ENCODE results near the gene SLC25A11.

SLC25A11 gene

DNA sequence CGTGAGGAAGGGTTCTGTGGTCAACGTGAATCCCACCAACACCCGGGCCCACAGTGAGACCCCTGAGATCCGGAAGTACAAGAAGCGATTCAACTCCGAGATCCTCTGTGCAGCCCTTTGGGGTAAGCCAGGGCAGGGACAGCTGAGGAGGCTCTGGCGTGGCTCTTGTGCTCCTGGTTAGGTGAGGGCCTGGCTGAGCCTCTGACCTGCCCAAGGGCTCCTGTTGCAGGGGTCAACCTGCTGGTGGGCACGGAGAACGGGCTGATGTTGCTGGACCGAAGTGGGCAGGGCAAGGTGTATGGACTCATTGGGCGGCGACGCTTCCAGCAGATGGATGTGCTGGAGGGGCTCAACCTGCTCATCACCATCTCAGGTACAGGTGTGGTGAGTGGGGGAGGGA is 44.7 kb downstream of the SLC25A11 start:
- DNase-seq (ENCODE audit: low spot score) = no peak

DNA sequence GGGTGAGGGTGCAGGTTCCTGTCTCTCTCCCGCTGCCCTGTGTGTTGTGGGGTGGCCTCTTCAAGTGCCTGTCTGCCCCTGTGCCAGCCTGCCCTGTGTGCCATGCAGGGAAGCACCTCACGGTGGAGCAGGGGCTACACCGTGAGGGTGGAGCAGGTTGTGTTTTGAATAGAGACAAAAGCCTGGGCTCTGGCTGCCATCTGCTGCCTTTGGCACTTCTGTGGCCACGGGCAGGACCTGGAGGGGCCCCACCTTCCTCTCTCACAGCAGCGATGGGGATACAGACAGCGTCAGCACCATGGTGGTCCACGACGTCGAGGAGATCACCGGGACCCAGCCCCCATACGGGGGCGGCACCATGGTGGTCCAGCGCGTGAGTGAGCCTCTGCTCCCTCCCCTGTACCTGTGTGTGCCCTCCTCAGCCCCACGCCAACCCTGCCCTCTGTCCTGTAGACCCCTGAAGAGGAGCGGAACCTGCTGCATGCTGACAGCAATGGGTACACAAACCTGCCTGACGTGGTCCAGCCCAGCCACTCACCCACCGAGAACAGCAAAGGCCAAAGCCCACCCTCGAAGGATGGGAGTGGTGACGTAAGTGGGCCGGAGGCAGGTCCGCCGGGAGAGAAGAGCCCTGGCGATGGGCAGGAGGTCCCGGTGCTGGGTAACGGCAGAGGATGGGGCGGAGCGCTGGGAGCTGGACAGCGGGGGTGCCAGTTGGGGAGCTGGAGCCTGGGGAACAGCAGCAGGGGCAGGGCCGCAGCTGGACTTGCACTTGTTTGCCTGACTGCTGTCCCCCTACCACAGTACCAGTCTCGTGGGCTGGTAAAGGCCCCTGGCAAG is 45.9 kb downstream of the SLC25A11 start:
- no peak for DNase-seq (ENCODE audit: low spot score)

DNA sequence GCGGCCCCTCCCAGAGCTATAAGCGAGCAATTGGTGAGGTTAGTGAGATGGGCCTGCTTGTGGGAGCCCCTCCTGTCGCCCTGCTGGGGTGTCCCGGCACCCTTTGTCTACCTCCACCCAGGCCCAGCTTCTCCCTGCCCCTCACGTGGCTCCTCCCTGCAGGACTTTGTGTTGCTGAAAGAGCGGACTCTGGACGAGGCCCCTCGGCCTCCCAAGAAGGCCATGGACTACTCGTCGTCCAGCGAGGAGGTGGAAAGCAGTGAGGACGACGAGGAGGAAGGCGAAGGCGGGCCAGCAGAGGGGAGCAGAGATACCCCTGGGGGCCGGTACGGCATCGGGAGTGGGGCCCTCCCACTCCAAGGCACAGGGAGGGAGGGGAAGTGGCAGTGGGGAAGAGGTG is 46.6 kb downstream of the SLC25A11 start:
- DNase-seq (ENCODE audit: low spot score) = no peak

DNA sequence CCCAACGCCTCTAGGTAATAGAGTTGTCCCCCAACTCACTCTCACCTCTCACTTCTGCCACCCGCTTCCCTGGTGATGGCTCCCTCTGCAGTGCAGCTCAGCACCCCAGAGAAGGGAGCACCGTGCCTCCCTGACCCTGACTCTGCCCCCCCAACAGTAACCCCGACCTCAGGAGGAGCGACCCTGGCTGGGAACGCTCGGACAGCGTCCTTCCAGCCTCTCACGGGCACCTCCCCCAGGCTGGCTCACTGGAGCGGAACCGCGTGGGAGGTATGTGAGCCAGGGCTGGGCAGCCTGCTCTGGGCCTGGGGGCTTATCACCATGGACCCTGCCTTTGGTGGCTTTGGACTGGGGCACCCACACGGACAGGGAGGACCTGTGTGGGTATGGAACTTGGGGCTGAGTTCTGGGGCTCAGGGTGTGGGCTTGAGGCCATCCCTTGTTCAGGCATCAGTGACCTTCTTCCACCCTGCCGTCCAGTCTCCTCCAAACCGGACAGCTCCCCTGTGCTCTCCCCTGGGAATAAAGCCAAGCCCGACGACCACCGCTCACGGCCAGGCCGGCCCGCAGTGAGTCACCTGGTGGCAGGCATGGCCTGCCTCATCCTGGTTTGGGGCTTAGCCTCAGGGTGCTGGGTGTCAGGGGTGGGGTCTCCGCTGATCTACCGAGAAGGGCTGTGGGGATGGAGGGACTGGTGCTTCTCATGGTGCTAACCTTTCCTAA is 47.2 kb downstream of the SLC25A11 start:
- no peak for DNase-seq (ENCODE audit: low spot score)

DNA sequence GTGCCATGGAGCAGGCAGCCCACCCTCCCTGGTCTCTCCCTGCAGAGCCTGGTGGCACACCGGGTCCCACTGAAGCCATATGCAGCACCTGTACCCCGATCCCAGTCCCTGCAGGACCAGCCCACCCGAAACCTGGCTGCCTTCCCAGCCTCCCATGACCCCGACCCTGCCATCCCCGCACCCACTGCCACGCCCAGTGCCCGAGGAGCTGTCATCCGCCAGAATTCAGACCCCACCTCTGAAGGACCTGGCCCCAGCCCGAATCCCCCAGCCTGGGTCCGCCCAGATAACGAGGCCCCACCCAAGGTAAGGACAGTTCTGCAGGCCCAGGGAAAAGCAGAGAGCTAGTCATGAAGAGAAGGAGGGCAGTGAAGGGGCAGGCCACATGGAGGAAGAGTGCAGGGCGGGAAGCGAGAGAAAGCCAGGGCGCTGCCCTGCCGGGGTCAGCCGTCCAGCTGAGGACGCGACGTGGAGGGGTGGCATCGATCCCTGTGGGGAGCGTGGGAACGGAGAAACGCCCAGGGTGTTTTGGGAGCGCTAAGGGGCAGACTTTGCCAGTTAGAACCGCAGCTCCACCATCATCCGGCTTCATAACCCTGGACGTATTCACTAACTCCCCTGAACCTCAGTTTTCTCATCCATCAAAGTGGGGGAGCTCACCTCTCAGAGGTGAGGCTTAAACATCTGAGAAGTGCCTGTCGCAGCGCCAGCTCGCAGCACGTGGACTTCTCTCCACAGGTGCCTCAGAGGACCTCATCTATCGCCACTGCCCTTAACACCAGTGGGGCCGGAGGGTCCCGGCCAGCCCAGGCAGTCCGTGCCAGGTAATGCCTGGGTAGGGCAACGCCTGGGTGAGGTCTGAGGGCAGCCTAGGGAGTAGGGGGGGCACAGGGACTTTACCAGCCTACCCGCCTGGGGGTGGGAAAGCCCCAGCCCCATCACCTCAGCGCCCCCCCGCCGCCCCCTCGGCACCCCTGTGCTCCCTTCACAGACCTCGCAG is 48.1 kb downstream of the SLC25A11 start:
- DNase-seq (ENCODE audit: low spot score) = no peak

DNA sequence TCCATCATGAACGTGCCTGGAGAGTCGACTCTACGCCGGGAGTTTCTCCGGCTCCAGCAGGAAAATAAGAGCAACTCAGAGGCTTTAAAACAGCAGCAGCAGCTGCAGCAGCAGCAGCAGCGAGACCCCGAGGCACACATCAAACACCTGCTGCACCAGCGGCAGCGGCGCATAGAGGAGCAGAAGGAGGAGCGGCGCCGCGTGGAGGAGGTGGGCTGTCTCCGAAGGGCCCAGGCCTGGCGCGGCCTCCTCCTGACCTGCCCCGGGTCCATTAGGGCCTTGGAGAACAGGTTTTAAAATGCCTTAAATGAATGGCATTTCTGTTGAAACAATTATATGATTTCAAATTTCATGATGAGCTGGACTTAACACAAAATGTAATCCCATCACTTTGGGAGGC is 52.3 kb downstream of the SLC25A11 start:
- no peak for DNase-seq (ENCODE audit: low spot score)
